GM12801 (cell line): ENCODE results near the gene ELANE.

Experiments used
- TF ChIP-seq, protein P1 (sequence below): IDR thresholded peaks from one replicate; pipeline ENCODE4 v1.5.1; 2011; ENCODE audit warnings: control low read depth; ENCODE audit not compliant: insufficient read length; ENCODE audit errors: extremely low read depth

Gene ELANE

GRCh38 chr19:805600-806550 is 46.2 kb upstream of the ELANE start:
- TF ChIP-seq, protein P1, sequence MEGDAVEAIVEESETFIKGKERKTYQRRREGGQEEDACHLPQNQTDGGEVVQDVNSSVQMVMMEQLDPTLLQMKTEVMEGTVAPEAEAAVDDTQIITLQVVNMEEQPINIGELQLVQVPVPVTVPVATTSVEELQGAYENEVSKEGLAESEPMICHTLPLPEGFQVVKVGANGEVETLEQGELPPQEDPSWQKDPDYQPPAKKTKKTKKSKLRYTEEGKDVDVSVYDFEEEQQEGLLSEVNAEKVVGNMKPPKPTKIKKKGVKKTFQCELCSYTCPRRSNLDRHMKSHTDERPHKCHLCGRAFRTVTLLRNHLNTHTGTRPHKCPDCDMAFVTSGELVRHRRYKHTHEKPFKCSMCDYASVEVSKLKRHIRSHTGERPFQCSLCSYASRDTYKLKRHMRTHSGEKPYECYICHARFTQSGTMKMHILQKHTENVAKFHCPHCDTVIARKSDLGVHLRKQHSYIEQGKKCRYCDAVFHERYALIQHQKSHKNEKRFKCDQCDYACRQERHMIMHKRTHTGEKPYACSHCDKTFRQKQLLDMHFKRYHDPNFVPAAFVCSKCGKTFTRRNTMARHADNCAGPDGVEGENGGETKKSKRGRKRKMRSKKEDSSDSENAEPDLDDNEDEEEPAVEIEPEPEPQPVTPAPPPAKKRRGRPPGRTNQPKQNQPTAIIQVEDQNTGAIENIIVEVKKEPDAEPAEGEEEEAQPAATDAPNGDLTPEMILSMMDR, result no peak

- TF ChIP-seq, protein P1, result no peak
These were observed 45.2 kb upstream of the ELANE start for GRCh38 chr19:806815-807421.

DNA sequence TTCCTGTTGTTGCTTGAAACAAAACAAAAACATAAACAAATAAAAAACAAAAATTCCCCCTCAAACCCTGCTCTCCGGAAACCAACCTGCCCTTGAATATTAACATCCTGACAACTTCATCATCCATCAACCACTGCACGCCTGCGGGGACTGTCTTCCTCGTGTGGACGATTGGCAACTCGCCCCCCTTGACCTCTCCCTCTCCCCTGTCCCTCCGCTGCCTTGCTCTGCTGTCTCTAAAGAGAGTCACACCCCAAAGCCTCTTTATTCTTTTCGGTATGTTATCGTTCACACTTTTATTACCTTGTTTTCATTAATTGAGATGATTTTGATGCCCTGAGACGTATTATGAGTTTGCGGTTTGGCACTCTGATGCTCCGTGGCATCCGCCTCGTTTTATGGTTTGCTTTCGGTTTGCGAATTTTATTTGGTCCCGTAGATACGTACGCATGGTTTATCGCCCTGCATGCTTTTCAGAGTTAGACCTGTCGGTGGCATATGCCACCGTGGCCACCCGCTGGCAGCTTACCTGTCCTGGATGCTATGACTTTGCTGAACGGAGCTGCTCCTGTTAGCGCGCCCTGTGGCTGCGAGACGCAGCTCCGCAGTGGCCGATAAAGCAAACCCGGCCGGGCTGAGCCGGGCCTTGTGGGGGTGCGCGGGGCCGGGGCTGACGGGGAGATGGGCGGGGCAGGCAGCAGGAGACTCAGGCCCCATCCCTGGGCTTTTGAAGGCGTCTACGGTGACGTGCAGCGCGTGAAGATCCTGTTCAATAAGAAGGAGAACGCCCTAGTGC is 44.3 kb upstream of the ELANE start:
- TF ChIP-seq, protein P1, result no peak

DNA sequence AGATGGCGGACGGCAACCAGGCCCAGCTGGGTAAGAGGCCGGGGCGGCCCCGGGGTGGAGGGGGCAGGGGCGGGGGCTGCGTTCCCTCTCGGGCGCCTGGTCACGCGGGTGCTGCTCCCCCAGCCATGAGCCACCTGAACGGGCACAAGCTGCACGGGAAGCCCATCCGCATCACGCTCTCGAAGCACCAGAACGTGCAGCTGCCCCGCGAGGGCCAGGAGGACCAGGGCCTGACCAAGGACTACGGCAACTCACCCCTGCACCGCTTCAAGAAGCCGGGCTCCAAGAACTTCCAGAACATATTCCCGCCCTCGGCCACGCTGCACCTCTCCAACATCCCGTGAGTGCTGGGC is 43.7 kb upstream of the ELANE start:
- TF ChIP-seq, protein P1, result no peak

GRCh38 chr19:810077-810855 is 41.8 kb upstream of the ELANE start:
- TF ChIP-seq, protein P1, result no peak

GRCh38 chr19:810883-811489 is 41.1 kb upstream of the ELANE start:
- TF ChIP-seq, protein P1, result no peak
